ENCODE measurements around the gene IL2. TPM values are rescaled to one million over a fixed set of nuclear protein-coding genes. Genes with fewer than 3 reads are reported as not detected.

The IL2 gene
- total RNA-seq, 1 donor from 2014 or later = not detected

- DNase-seq = no peak
- peaks cover 2% of the 10 kb centered on the region for H3K9me3 Mint-ChIP-seq (ENCODE audit: unreplicated experiment)
- no peaks in the 10 kb centered on the region for H3K27me3 Mint-ChIP-seq (ENCODE audit: unreplicated experiment)
- H3K4me1 Mint-ChIP-seq (ENCODE audit: low read depth, unreplicated experiment) = no peaks in the 10 kb centered on the region
- H3K36me3 Mint-ChIP-seq (ENCODE audit: unreplicated experiment) = no peaks in the 10 kb centered on the region
- no peak for TF ChIP-seq CTCF (IDR thresholded peaks at IDR 0.05; ENCODE audit: partially characterized antibody, unreplicated experiment)
- H3K4me3 Mint-ChIP-seq (ENCODE audit: unreplicated experiment) = no peak overlapping the region
- no peak overlapping the region for H3K27ac Mint-ChIP-seq (ENCODE audit: unreplicated experiment)
Measured at GRCh38 chr4:122481766-122482405, 25.4 kb upstream of the IL2 start.

GRCh38 chr4:122480655-122481487 is 24.3 kb upstream of the IL2 start:
- H3K27ac Mint-ChIP-seq (ENCODE audit: unreplicated experiment) = no peak overlapping the region
- no peaks in the 10 kb centered on the region for H3K36me3 Mint-ChIP-seq (ENCODE audit: unreplicated experiment)
- no peaks in the 10 kb centered on the region for H3K27me3 Mint-ChIP-seq (ENCODE audit: unreplicated experiment)
- H3K4me3 Mint-ChIP-seq (ENCODE audit: unreplicated experiment) = no peak overlapping the region
- no peak for TF ChIP-seq CTCF (IDR thresholded peaks at IDR 0.05; ENCODE audit: partially characterized antibody, unreplicated experiment)
- H3K9me3 Mint-ChIP-seq (ENCODE audit: unreplicated experiment) = peaks cover 2% of the 10 kb centered on the region
- no peaks in the 10 kb centered on the region for H3K4me1 Mint-ChIP-seq (ENCODE audit: low read depth, unreplicated experiment)
- no peak for DNase-seq

- no peak overlapping the region for H3K27ac Mint-ChIP-seq (ENCODE audit: unreplicated experiment)
- no peaks in the 10 kb centered on the region for H3K4me1 Mint-ChIP-seq (ENCODE audit: low read depth, unreplicated experiment)
- DNase-seq = no peak
- peaks cover 2% of the 10 kb centered on the region for H3K9me3 Mint-ChIP-seq (ENCODE audit: unreplicated experiment)
- TF ChIP-seq CTCF (IDR thresholded peaks at IDR 0.05; ENCODE audit: partially characterized antibody, unreplicated experiment) = no peak
- no peak overlapping the region for H3K4me3 Mint-ChIP-seq (ENCODE audit: unreplicated experiment)
- H3K27me3 Mint-ChIP-seq (ENCODE audit: unreplicated experiment) = no peaks in the 10 kb centered on the region
- H3K36me3 Mint-ChIP-seq (ENCODE audit: unreplicated experiment) = no peaks in the 10 kb centered on the region
Measured at GRCh38 chr4:122479935-122480416, 23.5 kb upstream of the IL2 start.

- DNase-seq = no peak
- TF ChIP-seq CTCF (IDR thresholded peaks at IDR 0.05; ENCODE audit: partially characterized antibody, unreplicated experiment) = no peak
- Mint-ChIP-seq H3K27me3 (ENCODE audit: unreplicated experiment) (no peaks in the 10 kb centered on the region), H3K9me3 (ENCODE audit: unreplicated experiment) (peaks cover 2% of the 10 kb centered on the region), H3K4me1 (ENCODE audit: low read depth, unreplicated experiment) (no peaks in the 10 kb centered on the region), H3K4me3 (ENCODE audit: unreplicated experiment) (no peak overlapping the region), H3K27ac (ENCODE audit: unreplicated experiment) (no peak overlapping the region), H3K36me3 (ENCODE audit: unreplicated experiment) (no peaks in the 10 kb centered on the region)
Measured at GRCh38 chr4:122476745-122477144, 20.2 kb upstream of the IL2 start.

- TF ChIP-seq CTCF (IDR thresholded peaks at IDR 0.05; ENCODE audit: partially characterized antibody, unreplicated experiment) = no peak
- no peaks in the 10 kb centered on the region for H3K27me3 Mint-ChIP-seq (ENCODE audit: unreplicated experiment)
- H3K4me3 Mint-ChIP-seq (ENCODE audit: unreplicated experiment) = no peak overlapping the region
- H3K9me3 Mint-ChIP-seq (ENCODE audit: unreplicated experiment) = peaks cover 2% of the 10 kb centered on the region
- H3K4me1 Mint-ChIP-seq (ENCODE audit: low read depth, unreplicated experiment) = no peaks in the 10 kb centered on the region
- no peak for DNase-seq
- no peak overlapping the region for H3K27ac Mint-ChIP-seq (ENCODE audit: unreplicated experiment)
- no peaks in the 10 kb centered on the region for H3K36me3 Mint-ChIP-seq (ENCODE audit: unreplicated experiment)
Measured at GRCh38 chr4:122476126-122476525, 19.6 kb upstream of the IL2 start.

Data from glutamatergic neuron (in vitro differentiated cells).